ENCODE measurements around the gene DAPP1.
"Not testable (repeated sequence)": the region's sequence is repeated elsewhere in the genome, so short reads cannot be mapped to it uniquely, and the experiment has no call there.

The DAPP1 gene

DNA sequence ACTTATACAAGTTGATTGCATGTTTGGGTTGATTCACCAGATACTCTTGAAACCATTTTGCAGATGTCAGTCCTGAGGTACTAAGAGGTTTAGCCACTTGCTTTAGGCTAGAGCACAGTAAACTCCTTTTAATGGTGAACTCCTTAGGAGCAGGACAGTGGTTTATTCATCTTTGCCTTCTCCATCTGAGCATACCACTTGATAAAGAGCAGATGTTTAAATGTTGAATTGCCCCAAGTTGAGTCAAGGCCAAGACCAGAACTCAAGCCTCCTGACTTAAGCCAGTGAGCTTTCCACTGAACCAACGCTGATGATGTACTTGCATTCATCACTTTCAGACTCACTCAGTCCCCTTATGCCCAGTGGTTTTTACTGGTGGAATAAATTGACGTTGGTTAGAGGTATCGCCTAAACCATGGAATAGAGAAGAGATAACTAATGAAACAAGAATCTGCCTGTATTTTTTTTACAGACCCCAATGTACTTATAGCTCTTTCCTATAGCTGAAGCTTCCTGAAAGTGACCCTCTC, 7.5 kb downstream of the DAPP1 start:
- TF ChIP-seq, protein P1, sequence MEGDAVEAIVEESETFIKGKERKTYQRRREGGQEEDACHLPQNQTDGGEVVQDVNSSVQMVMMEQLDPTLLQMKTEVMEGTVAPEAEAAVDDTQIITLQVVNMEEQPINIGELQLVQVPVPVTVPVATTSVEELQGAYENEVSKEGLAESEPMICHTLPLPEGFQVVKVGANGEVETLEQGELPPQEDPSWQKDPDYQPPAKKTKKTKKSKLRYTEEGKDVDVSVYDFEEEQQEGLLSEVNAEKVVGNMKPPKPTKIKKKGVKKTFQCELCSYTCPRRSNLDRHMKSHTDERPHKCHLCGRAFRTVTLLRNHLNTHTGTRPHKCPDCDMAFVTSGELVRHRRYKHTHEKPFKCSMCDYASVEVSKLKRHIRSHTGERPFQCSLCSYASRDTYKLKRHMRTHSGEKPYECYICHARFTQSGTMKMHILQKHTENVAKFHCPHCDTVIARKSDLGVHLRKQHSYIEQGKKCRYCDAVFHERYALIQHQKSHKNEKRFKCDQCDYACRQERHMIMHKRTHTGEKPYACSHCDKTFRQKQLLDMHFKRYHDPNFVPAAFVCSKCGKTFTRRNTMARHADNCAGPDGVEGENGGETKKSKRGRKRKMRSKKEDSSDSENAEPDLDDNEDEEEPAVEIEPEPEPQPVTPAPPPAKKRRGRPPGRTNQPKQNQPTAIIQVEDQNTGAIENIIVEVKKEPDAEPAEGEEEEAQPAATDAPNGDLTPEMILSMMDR (IDR thresholded peaks at IDR 0.05; ENCODE audit: insufficient read depth, missing control alignments), result no peak
- FAIRE-seq (no peak), DNase-seq (ENCODE audit: insufficient read length, low spot score) (no peak)

DNA sequence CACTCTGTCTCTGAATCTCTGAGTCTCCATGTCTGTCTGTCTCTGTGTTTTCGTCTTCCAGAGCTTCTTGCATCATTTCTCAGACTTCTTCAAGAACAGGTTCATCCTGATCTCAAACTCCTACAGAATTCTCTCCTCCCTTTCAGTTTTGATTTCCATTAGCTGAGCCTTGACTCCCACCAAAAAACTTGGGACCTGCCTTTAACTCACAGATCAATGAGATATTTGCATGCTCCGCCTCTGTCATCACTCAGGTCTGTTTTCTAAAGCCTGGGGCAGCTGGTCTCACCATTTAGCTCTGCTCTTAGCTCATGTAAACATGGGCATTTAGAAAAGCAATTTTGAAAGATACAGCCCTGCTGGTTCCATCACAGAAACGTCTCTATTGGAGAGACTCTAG, 8.6 kb downstream of the DAPP1 start:
- TF ChIP-seq, protein P1 (IDR thresholded peaks at IDR 0.05; ENCODE audit: insufficient read depth, missing control alignments), result no peak
- no peak for DNase-seq (ENCODE audit: insufficient read length, low spot score)
- no peak for FAIRE-seq

DNA sequence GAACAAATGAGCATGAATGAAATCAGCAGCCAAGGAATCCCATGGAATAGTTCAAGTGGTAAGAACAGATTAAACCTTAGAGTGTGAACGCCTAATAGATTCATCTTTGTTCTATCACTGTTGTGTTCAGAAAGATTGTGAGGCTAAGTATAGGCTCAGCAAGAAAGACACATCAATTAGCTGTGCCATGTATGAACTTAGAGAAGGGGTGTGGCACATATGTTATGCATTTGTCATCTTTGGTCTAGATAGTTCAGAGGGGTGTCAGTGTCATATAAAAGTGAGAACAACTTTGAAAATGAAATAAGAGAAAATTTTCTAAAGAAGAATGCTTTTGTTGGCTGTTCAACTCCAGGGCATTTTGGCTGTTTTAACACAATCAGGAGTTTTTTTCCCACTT, 9.4 kb downstream of the DAPP1 start:
- FAIRE-seq, result no peak
- no peak for DNase-seq (ENCODE audit: insufficient read length, low spot score)
- TF ChIP-seq, protein P1 (IDR thresholded peaks at IDR 0.05; ENCODE audit: insufficient read depth, missing control alignments), result no peak

DNA sequence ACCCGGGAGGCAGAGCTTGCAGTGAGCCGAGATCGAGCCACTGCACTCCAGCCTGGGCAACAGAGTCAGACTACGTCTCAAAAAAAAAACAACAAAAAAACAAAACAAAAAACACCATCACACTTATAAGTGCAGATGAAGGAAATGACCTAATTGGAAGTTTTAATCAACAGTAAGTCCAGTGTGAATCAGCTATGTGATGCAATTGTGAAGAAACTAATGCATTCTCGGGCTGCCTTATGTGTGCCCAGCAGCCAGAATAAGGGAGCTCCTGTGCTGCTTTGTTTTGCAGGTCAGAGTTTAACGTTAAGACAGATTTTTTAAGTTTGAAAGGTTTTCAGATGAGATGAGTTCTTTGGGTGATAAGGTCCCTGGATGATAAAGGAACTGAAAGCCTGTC, 10.8 kb downstream of the DAPP1 start:
- TF ChIP-seq, protein P1 (IDR thresholded peaks at IDR 0.05; ENCODE audit: insufficient read depth, missing control alignments), result no peak
- DNase-seq (ENCODE audit: insufficient read length, low spot score) (no peak), FAIRE-seq (no peak)

GRCh38 chr4:99827857-99828256, 11.2 kb downstream of the DAPP1 start:
- TF ChIP-seq, protein P1 (IDR thresholded peaks at IDR 0.05; ENCODE audit: insufficient read depth, missing control alignments), result no peak
- FAIRE-seq (no peak), DNase-seq (ENCODE audit: insufficient read length, low spot score) (no peak)

DNA sequence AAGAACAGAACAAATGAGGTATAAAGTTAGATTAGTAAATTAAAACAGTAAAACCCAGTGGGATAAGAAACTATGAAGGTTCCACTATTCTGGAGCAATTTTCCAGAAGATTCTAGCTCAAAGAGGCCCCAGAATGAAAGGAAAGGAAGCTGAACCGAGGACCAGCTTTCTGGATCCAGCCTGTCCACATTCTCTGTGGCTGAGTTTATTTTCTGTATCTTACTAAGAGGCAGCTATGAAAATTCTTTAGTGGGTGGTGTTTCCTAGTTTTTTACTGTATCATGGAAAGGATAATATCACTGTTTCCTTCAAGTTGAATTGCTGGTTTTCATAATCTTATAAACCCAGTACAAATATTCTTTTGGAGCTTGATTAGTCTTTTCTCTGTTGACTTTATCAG, 11.8 kb downstream of the DAPP1 start:
- no peak for FAIRE-seq
- TF ChIP-seq, protein P1 (IDR thresholded peaks at IDR 0.05; ENCODE audit: insufficient read depth, missing control alignments), result no peak
- DNase-seq (ENCODE audit: insufficient read length, low spot score), result no peak

- not testable (repeated sequence) for FAIRE-seq; DNase-seq (ENCODE audit: insufficient read length, low spot score)
These were observed 13.4 kb downstream of the DAPP1 start for GRCh38 chr4:99830051-99830450.

DNA sequence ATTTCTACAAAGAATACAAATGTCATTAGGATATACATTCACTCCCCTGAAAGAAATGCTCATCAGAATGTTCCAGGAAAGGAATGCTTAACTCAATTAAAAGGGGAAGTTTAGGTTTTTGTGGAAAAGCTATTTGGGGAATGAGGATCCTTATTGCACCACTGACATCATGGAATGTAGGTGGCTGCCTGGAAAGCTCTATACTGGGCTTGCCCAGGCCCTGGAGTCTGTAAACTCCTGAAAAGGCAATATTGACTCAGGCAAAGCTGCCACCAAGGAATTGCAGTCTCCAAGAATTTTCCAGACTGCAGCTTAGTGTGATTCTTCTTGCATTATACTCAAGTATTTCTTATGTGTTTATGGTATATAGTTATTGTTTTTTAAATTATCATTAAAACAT, 15.7 kb downstream of the DAPP1 start:
- DNase-seq (ENCODE audit: insufficient read length, low spot score) (no peak), FAIRE-seq (no peak)
- TF ChIP-seq, protein P1 (IDR thresholded peaks at IDR 0.05; ENCODE audit: insufficient read depth, missing control alignments), result no peak

Data from D721Med (cell line).